Lung (tissue), 12 donors: ENCODE data around the gene NUDT21. TPM values are rescaled to one million over a fixed set of nuclear protein-coding genes. Genes with fewer than 3 reads are reported as not detected.

Experiments
- ATAC-seq: fragments of 200-7000 bp; cut with Tn5 transposase; one replicate; pipeline ENCODE4 v1.9.1; 2020; ENCODE audit warnings: moderate number of reproducible peaks; ENCODE audit not compliant: insufficient read depth, low FRiP score
- DNase-seq, 3 donors: peaks; one replicate each; pipeline ENCODE4 v3.0.0-alpha.2; 2013 to 2017
- H3K27ac ChIP-seq, 2 donors: one replicate each; pipeline ENCODE4 v1.5.1; 2013; ENCODE audit warnings: mild to moderate bottlenecking in 2 of 2, moderate library complexity in 2 of 2, control low read depth in 1 of 2, inconsistent platforms in 1 of 2, low read depth in 1 of 2, low read length in 1 of 2
- H3K27me3 ChIP-seq, 3 donors: one replicate each; pipeline ENCODE4 v1.5.1; 2013; ENCODE audit warnings: low read length in 2 of 3; ENCODE audit not compliant: control insufficient read depth in 3 of 3, insufficient read depth in 3 of 3
- H3K36me3 ChIP-seq, 4 donors: one replicate each; pipeline ENCODE4 v1.5.1; 2013; ENCODE audit warnings: low read length in 4 of 4, mild to moderate bottlenecking in 1 of 4, moderate library complexity in 1 of 4; ENCODE audit not compliant: control insufficient read depth in 4 of 4, insufficient read depth in 4 of 4
- H3K4me1 ChIP-seq, 5 donors: one replicate each; pipeline ENCODE4 v1.5.1; 2013; ENCODE audit warnings: low read length in 5 of 5, mild to moderate bottlenecking in 2 of 5, moderate library complexity in 1 of 5; ENCODE audit not compliant: control insufficient read depth in 5 of 5, insufficient read depth in 5 of 5
- H3K4me3 ChIP-seq: one replicate; pipeline ENCODE4 v1.5.1; 2013; ENCODE audit warnings: mild to moderate bottlenecking, control low read depth, moderate library complexity
- H3K9ac ChIP-seq, 2 donors: one replicate each; pipeline ENCODE4 v1.5.1; 2013; ENCODE audit warnings: low read length in 2 of 2, control low read depth in 1 of 2; ENCODE audit not compliant: insufficient read depth in 1 of 2
- H3K9me3 ChIP-seq, 4 donors: one replicate each; pipeline ENCODE4 v1.5.1; 2013; ENCODE audit warnings: low read length in 3 of 4, mild to moderate bottlenecking in 1 of 4, moderate library complexity in 1 of 4; ENCODE audit not compliant: control insufficient read depth in 4 of 4, insufficient read depth in 3 of 4
- CTCF ChIP-seq: IDR thresholded peaks from 2 replicates; pipeline ENCODE4 v1.5.1; 2012; ENCODE audit warnings: mild to moderate bottlenecking; ENCODE audit errors: control extremely low read depth, extremely low read depth
- WGBS, 2 donors: extraction: QIAGEN DNeasy Blood & Tissue Kit; methylation state at CpG; one replicate each; pipeline ENCODE4 v1.1.7; 2013; 5-methylcytosine and 5-hydroxymethylcytosine counted together
- polyA plus RNA-seq, 2 donors: library from polyadenylated mRNA; stranded (reverse); fragments of 200-250 nt; gene quantifications; one replicate each; pipeline ENCODE4 v1.2.1, GENCODE V29; 2013
- total RNA-seq, 2 donors: library from RNA; depleted of rRNA in 1 of 2; stranded (reverse); fragments of >200 nt in 1 of 2; gene quantifications; one replicate each; pipeline ENCODE4 v1.2.1, GENCODE V29; 2014 to 2021
- donor health status: control.
- donor health status: control.
- donor health status: Bipolar disorder and iron deficiency.
- donor health status: healthy.
- donor health status: DM: yes; HTN: yes; CAD: no.

Gene NUDT21
- total and polyA plus RNA-seq, 4 donors: 30.9 to 91.0 (median 60.5) TPM

- H3K4me1 ChIP-seq: peaks cover 0 to 9% (median 1%) of the 10 kb centered on the region in 5 donors
- no peaks in the 10 kb centered on the region for H3K9me3 ChIP-seq
- no peak overlapping the region for H3K9ac ChIP-seq
- no peaks in the 10 kb centered on the region for H3K27me3 ChIP-seq
- WGBS, 2 donors: 84 to 87% methylated on average over 5 of the region's 5 CpGs
- no peak overlapping the region for H3K27ac ChIP-seq
- no peak for TF ChIP-seq CTCF
- peaks cover 0 to 16% (median 5%) of the 10 kb centered on the region in 4 donors for H3K36me3 ChIP-seq
- no peak overlapping the region for H3K4me3 ChIP-seq
- no peak for ATAC-seq
- DNase-seq: no peak
Observed at GRCh38 chr16:56414366-56414765, 36.8 kb downstream of the NUDT21 start.

GRCh38 chr16:56413381-56413780, 37.8 kb downstream of the NUDT21 start:
- Histone ChIP-seq H3K4me3 (no peak overlapping the region), H3K27ac (no peak overlapping the region), H3K36me3 (peaks cover 5 to 26% (median 10%) of the 10 kb centered on the region in 4 donors), H3K9ac (no peak overlapping the region), H3K4me1 (peaks cover 0 to 9% (median 1%) of the 10 kb centered on the region in 5 donors), H3K27me3 (no peaks in the 10 kb centered on the region), H3K9me3 (no peaks in the 10 kb centered on the region)
- TF ChIP-seq CTCF: no peak
- WGBS, 2 donors: 84 to 90% methylated on average over 5 of the region's 5 CpGs
- ATAC-seq (no peak), DNase-seq (no peak)

- H3K36me3 ChIP-seq: peaks cover 12 to 32% (median 14%) of the 10 kb centered on the region in 4 donors
- H3K4me1 ChIP-seq: peaks cover 0 to 9% (median 0%) of the 10 kb centered on the region in 5 donors
- DNase-seq (no peak), ATAC-seq (no peak)
- H3K9ac ChIP-seq: no peak overlapping the region
- 93 to 98% methylated on average over 2 of the region's 2 CpGs for WGBS, 2 donors
- no peak overlapping the region for H3K4me3 ChIP-seq
- H3K27ac ChIP-seq: no peak overlapping the region
- H3K9me3 ChIP-seq: no peaks in the 10 kb centered on the region
- TF ChIP-seq CTCF: no peak
- no peaks in the 10 kb centered on the region for H3K27me3 ChIP-seq
Observed at GRCh38 chr16:56411624-56412023, 39.5 kb downstream of the NUDT21 start.

GRCh38 chr16:56411123-56411522, 40.0 kb downstream of the NUDT21 start:
- no peaks in the 10 kb centered on the region for H3K9me3 ChIP-seq
- peaks cover 0 to 9% (median 0%) of the 10 kb centered on the region in 5 donors for H3K4me1 ChIP-seq
- peaks cover 12 to 32% (median 14%) of the 10 kb centered on the region in 4 donors for H3K36me3 ChIP-seq

More at GRCh38 chr16:56411123-56411522, 40.0 kb downstream of the NUDT21 start:
- WGBS, 2 donors: 91 to 97% methylated on average over 5 of the region's 5 CpGs
- no peak overlapping the region for H3K27ac ChIP-seq
- DNase-seq (no peak), ATAC-seq (no peak)
- no peak for TF ChIP-seq CTCF
- H3K4me3 ChIP-seq: no peak overlapping the region
- no peaks in the 10 kb centered on the region for H3K27me3 ChIP-seq
- no peak overlapping the region for H3K9ac ChIP-seq
